Neural progenitor cell (in vitro differentiated cells): Measurements from ENCODE around the gene MTFR2.

Experiments
- EZH2 ChIP-seq: fragments of 200-600 bp; sonication (generic); IDR thresholded peaks from 2 replicates; pipeline ENCODE4 v1.6.1; 2017; ENCODE audit warnings: antibody characterized with exemption, mild to moderate bottlenecking, moderate library complexity
- EZH2phosphoT487 ChIP-seq: fragments of 200-600 bp; sonication (generic); IDR thresholded peaks from 2 replicates; pipeline ENCODE4 v1.6.1; 2017; ENCODE audit warnings: antibody characterized with exemption
- TF ChIP-seq, protein P1 (sequence below): fragments of 200-600 bp; sonication (generic); IDR thresholded peaks from 2 replicates; pipeline ENCODE4 v1.5.1; 2017; ENCODE audit warnings: antibody characterized with exemption, mild to moderate bottlenecking

DNA sequence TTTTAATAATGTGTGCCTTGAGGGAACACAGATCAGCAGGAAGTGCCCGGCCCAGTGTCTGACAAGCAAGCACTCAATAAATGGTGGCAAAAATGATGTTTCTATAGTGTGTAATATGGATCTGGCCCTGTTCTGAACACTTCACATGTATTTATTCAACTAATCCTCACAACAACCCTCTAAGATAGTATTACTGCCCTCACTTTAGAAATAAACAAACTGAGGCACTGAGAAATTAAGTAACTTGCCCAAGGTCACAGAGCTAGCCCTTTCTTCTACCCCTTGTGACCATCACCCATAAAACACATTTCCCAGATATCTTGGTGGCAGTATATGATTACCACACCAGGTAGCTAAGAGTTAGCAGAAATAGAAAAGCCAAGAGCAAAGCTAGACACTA is 12.8 kb upstream of the MTFR2 start:
- TF ChIP-seq, protein P1, sequence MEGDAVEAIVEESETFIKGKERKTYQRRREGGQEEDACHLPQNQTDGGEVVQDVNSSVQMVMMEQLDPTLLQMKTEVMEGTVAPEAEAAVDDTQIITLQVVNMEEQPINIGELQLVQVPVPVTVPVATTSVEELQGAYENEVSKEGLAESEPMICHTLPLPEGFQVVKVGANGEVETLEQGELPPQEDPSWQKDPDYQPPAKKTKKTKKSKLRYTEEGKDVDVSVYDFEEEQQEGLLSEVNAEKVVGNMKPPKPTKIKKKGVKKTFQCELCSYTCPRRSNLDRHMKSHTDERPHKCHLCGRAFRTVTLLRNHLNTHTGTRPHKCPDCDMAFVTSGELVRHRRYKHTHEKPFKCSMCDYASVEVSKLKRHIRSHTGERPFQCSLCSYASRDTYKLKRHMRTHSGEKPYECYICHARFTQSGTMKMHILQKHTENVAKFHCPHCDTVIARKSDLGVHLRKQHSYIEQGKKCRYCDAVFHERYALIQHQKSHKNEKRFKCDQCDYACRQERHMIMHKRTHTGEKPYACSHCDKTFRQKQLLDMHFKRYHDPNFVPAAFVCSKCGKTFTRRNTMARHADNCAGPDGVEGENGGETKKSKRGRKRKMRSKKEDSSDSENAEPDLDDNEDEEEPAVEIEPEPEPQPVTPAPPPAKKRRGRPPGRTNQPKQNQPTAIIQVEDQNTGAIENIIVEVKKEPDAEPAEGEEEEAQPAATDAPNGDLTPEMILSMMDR: no peak
- TF ChIP-seq EZH2 (no peak), EZH2phosphoT487 (no peak)
